Fibroblast of lung (primary cell): Measurements from ENCODE around the gene TMEM252.

ENCODE experiments used
- CTCF ChIP-seq, 2 donors: IDR thresholded peaks in 1 of 2; conservative IDR thresholded peaks in 1 of 2; 1 replicate in 1 of 2; 2 replicates in 1 of 2; pipeline ENCODE4 v1.5.1; 2011 to 2012; ENCODE audit warnings: low read length in 2 of 2, control low read depth in 1 of 2, inconsistent platforms in 1 of 2, low read depth in 1 of 2, mild to moderate bottlenecking in 1 of 2
- EZH2 ChIP-seq: IDR thresholded peaks from 2 replicates; pipeline ENCODE4 v1.5.1; 2012; ENCODE audit warnings: low read length, control low read depth, mild to moderate bottlenecking; ENCODE audit errors: missing control alignments

- TF ChIP-seq CTCF (conservative IDR thresholded peaks at IDR 0.05 in 1 of 2, IDR thresholded peaks at IDR 0.05 in 1 of 2; ENCODE audit: low read depth in 1 of 2, low read length in 2 of 2) (no peak), EZH2 (no peak)
Observed at GRCh38 chr9:68536876-68537615, 3.6 kb downstream of the TMEM252 start.
